Measurements from ENCODE around the gene ADAMTS9.

DNA sequence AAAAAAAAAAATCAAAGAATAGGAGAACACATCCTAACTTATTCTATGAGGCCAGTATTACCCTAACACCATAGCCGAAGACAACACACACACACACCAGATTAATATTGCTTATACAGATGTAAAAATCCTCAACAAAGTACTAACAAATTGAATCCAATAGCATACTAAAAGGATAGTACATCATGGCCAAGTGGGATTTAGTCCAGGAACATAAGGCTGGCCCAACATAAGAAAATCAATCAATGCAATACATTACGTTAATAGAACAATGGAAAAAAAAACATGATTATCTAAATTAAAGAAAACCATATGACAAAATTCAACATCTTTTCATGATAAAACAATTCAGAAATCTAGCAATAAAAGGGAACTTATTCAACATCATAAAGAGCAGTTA, 79.1 kb downstream of the ADAMTS9 start:
- TF ChIP-seq, protein P1, sequence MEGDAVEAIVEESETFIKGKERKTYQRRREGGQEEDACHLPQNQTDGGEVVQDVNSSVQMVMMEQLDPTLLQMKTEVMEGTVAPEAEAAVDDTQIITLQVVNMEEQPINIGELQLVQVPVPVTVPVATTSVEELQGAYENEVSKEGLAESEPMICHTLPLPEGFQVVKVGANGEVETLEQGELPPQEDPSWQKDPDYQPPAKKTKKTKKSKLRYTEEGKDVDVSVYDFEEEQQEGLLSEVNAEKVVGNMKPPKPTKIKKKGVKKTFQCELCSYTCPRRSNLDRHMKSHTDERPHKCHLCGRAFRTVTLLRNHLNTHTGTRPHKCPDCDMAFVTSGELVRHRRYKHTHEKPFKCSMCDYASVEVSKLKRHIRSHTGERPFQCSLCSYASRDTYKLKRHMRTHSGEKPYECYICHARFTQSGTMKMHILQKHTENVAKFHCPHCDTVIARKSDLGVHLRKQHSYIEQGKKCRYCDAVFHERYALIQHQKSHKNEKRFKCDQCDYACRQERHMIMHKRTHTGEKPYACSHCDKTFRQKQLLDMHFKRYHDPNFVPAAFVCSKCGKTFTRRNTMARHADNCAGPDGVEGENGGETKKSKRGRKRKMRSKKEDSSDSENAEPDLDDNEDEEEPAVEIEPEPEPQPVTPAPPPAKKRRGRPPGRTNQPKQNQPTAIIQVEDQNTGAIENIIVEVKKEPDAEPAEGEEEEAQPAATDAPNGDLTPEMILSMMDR (IDR thresholded peaks at IDR 0.05) = no peak
- TF ChIP-seq POLR2A (IDR thresholded peaks at IDR 0.05) = no peak

Measured in ovary (tissue), 3 donors.